ENCODE measurements around the gene ATP6V1G1.
"Not testable (repeated sequence)": the region's sequence is repeated elsewhere in the genome, so short reads cannot be mapped to it uniquely, and the experiment has no call there.

The ATP6V1G1 gene

GRCh38 chr9:114580609-114581193, 6.9 kb upstream of the ATP6V1G1 start:
- no peak for DNase-seq (ENCODE audit: low read depth)

- no peak for DNase-seq (ENCODE audit: low read depth)
Observed at GRCh38 chr9:114583371-114584155, 4.0 kb upstream of the ATP6V1G1 start.

- DNase-seq (ENCODE audit: low read depth): no peak
Observed at GRCh38 chr9:114588210-114588609, 641 bp downstream of the ATP6V1G1 start.

GRCh38 chr9:114588651-114589526, 1.3 kb downstream of the ATP6V1G1 start:
- no peak for DNase-seq (ENCODE audit: low read depth)

GRCh38 chr9:114590328-114590727, 2.8 kb downstream of the ATP6V1G1 start:
- DNase-seq (ENCODE audit: low read depth): no peak

GRCh38 chr9:114591291-114591787, 3.8 kb downstream of the ATP6V1G1 start:
- DNase-seq (ENCODE audit: low read depth): no peak

GRCh38 chr9:114591849-114592248, 4.3 kb downstream of the ATP6V1G1 start:
- DNase-seq (ENCODE audit: low read depth): no peak

- peak; percentile 30 for DNase-seq (ENCODE audit: low read depth)
Observed at GRCh38 chr9:114592356-114592755, 4.8 kb downstream of the ATP6V1G1 start.

- DNase-seq (ENCODE audit: low read depth): no peak
Observed at GRCh38 chr9:114594136-114594535, 6.6 kb downstream of the ATP6V1G1 start.

GRCh38 chr9:114600502-114601248, 13.1 kb downstream of the ATP6V1G1 start:
- not testable (repeated sequence) for DNase-seq (ENCODE audit: low read depth)

- not testable (repeated sequence) for DNase-seq (ENCODE audit: low read depth)
Observed at GRCh38 chr9:114601787-114602186, 14.2 kb downstream of the ATP6V1G1 start.

- DNase-seq (ENCODE audit: low read depth): no peak
Observed at GRCh38 chr9:114602620-114603019, 15.1 kb downstream of the ATP6V1G1 start.

- DNase-seq (ENCODE audit: low read depth): no peak
Observed at GRCh38 chr9:114603248-114603647, 15.7 kb downstream of the ATP6V1G1 start.

GRCh38 chr9:114604989-114605388, 17.4 kb downstream of the ATP6V1G1 start:
- DNase-seq (ENCODE audit: low read depth): no peak

- no peak for DNase-seq (ENCODE audit: low read depth)
Observed at GRCh38 chr9:114606068-114606467, 18.5 kb downstream of the ATP6V1G1 start.

- DNase-seq (ENCODE audit: low read depth): no peak
Observed at GRCh38 chr9:114606597-114607207, 19.1 kb downstream of the ATP6V1G1 start.

GRCh38 chr9:114607671-114608524, 20.3 kb downstream of the ATP6V1G1 start:
- no peak for DNase-seq (ENCODE audit: low read depth)

- no peak for DNase-seq (ENCODE audit: low read depth)
Observed at GRCh38 chr9:114608525-114608796, 20.9 kb downstream of the ATP6V1G1 start.

- DNase-seq (ENCODE audit: low read depth): peak; percentile 37
Observed at GRCh38 chr9:114611516-114612271, 24.1 kb downstream of the ATP6V1G1 start.
